Measurements from ENCODE around the gene LY6G6C.

Gene LY6G6C, protein sequence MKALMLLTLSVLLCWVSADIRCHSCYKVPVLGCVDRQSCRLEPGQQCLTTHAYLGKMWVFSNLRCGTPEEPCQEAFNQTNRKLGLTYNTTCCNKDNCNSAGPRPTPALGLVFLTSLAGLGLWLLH

DNA sequence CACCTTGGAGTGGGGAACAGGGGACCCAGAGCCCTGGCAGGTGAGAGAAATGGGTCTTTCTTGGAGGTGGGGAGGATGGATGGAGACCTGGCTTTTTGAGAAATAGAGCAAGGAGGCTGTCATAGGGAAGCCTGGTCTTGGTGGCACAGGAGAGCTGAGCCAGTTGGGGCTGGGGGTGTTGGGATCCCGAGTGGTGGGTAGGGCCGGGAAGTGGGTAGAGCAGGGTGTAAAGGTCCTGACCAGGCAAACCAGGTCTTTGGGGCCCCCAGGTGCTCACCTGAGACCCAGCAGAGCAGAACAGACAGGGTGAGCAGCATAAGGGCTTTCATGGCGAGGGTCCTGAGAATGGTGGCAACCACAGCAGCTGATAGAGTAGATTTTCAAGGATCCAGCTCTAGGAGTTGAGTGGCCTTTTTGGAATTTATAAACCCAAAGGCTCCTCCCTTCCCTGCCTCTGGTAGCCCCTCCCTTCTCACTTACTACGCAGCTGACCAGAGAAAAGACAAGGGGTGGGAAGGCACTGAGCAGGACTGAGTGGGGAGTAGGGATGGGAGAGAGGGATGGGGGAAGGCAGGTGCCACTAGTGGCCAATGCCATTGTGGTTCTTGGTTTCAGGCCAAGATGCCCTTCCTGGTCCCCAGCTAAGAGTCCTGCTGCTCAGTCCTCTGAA is at the start of gene LY6G6C:
Gene LY6G6C (minus strand): TSS at position 396 of the 670 bp plus-strand sequence. CDS start 67 bp downstream, at position 329.
- no peak for DNase-seq (ENCODE audit: low spot score)

- no peak for DNase-seq (ENCODE audit: low spot score)
These were observed 49.3 kb upstream of the LY6G6C start for GRCh38 chr6:31770860-31771259.

DNA sequence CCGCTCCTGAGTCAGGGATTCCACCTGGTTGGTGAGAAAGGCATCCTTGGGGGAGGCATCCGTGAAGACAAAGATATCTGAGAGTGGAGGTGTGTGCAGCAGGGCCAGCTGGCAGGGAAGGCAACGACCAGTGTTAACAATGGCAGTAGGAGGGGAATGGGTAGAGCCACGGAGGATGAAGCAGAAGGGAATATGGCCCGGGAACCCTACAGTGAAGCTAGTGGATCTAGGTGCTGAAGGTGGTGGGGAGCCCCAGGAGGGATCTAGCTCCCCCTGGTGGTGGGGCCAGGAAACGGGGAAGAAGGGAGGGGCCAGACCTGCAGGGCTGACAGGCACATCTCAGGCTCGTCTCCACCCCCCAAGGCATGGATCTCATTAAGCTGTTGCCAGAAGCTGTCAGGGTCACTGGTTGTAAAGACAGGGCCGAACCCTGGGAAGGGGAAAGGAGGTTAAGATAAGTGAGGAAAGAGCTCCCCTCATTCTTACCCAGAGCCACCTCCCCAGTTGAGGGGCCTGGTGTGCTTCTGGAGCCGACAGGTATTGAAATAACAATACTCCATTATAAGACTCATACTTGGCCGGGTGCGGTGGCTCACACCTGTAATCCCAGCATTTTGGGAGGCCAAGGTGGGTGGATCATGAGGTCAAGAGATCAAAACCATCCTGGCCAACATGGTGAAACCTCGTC is 48.3 kb upstream of the LY6G6C start:
- peak; percentile 69 for DNase-seq (ENCODE audit: low spot score)

DNA sequence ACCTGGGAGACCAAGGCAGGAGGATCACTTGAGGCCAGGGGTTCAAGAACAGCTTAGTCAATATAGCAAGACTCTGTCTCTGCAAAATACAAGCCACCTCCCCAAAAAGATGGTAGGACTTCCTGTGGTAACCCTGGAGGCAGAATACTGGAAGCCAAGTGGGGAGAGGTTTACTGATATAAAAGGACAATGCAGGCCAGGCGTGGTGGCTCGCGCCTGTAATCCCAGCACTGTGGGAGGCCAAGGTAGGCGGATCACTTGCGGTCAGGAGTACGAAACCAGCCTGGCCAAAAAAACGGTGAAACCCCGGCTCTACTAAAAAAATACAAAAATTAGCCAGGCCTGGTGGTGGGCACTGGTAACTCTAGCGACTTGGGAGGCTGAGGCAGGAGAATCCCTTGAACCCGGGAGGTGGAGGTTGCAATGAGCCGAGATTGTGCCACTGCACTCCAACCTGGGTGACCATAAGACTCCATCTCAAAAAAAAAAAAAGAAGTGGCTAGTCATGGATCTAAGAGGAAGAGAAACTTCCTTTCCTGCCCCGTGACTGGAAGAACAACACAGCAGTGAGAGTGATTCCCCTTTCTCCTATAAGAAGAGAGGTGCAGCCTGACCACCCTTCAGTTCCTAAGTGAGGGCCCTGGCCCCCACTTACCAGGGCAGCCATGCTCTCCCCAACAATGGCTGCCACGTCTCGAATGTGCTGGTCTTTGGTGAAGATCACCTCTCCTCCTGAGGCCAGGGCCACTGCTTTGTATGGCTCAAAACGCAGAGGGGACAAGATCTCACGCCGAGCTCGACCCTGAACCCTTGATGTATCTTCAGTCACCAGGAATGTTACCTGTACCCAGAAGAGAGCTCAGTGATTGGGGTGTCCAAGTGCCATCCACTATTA is 47.1 kb upstream of the LY6G6C start:
- no peak for DNase-seq (ENCODE audit: low spot score)

- DNase-seq (ENCODE audit: low spot score) = no peak
These were observed 45.6 kb upstream of the LY6G6C start for GRCh38 chr6:31767096-31767645.

GRCh38 chr6:31765910-31766794 is 44.6 kb upstream of the LY6G6C start:
- no peak for DNase-seq (ENCODE audit: low spot score)

DNA sequence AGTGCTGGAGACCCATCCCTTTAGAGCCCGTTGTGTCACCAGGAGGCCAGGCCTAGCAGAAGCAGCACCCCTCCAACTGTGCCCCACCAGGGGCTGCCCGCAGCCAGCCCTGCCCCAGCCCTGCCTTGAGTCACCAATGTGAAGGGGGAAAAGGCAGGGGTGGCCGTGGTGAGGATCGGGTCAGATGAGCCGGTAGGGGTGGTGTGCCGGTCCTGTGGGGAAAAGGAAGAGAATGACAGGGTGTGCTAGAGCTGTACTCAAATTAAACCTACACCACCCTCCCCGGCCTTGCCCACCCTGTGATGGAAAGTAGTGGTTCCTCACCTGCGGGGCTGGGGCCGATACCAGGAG is 44.0 kb upstream of the LY6G6C start:
- DNase-seq (ENCODE audit: low spot score) = no peak

DNA sequence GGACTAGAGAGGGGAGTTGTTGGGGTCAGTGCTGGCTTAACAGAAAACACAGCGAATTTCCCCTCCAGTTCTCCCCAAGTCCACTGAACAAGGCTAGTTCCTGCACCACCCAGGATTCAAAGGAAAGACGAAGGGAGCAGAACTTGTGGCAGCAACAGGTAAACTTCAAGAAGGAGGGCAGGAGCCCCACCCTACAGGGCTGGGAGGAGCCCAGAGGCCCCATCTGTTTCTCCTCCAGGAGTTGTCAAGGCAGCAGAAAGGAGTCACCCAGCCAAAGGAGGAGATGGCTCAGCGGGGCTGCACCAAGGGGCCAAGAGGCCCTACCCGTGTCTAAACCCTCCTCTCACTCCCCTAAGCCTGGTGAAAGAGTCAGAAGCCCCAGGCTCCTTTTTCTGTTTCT is 42.7 kb upstream of the LY6G6C start:
- DNase-seq (ENCODE audit: low spot score) = no peak

- DNase-seq (ENCODE audit: low spot score) = peak; percentile 71
These were observed 42.0 kb upstream of the LY6G6C start for GRCh38 chr6:31763619-31763940.

- no peak for DNase-seq (ENCODE audit: low spot score)
These were observed 41.5 kb upstream of the LY6G6C start for GRCh38 chr6:31762878-31763618.

DNA sequence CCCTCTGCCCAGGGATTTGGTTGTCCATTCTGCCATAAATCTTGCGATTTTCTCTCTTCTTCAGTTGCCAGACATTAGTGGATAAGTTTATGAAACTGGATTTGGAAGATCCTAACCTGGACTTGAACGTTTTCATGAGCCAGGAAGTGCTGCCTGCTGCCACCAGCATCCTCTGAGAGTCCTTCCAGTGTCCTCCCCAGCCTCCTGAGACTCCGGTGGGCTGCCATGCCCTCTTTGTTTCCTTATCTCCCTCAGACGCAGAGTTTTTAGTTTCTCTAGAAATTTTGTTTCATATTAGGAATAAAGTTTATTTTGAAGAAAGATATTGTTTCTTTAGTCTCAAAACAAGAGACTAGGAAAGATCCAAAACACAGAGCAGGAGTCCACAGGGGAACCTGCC is 40.8 kb upstream of the LY6G6C start, which contains the start of gene SAPCD1:
Gene SAPCD1 (plus strand): TSS at position 301 of the 400 bp plus-strand sequence. CDS start 399 bp downstream, outside the sequence.
- DNase-seq (ENCODE audit: low spot score) = no peak

- no peak for DNase-seq (ENCODE audit: low spot score)
These were observed 39.8 kb upstream of the LY6G6C start for GRCh38 chr6:31761343-31761742.

DNA sequence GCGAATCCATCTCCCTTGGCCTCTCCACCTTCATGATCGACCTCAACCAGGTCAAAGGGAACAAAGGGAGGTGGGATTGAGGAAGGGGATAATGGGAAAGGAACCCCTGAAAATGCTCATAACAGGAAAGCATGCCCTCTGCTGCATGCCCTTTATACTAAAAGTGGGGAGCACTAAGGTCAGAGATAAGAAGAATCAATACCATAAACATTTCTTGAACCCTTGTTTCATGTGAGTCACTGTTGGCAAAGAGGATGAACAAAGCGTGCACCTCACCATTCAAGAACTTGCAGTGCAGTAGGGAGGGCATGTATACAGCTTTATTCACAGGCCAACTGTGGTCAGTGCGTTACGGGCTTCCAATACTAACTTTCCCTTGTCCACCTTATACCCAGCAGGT is 39.2 kb upstream of the LY6G6C start:
- DNase-seq (ENCODE audit: low spot score) = no peak

DNA sequence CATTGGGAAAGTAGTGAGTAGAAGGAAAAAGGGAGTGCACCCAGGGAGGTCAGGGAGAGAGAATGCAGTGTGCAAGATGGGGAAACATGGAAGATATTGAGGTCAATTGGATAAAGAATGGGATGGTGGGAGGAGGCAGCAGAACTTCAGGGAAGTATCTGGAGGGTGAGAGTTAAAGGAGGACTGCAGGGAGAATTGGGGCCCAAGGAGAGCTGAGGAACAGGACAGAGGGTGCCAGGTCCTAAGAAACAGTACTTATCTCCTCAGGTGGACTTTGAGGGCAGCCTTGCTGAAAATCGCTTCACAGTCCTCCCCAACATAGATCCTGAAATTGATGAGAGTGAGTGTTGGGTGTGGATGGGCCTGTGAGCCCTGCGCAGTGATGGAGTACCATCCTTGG is 36.7 kb upstream of the LY6G6C start:
- no peak for DNase-seq (ENCODE audit: low spot score)

DNA sequence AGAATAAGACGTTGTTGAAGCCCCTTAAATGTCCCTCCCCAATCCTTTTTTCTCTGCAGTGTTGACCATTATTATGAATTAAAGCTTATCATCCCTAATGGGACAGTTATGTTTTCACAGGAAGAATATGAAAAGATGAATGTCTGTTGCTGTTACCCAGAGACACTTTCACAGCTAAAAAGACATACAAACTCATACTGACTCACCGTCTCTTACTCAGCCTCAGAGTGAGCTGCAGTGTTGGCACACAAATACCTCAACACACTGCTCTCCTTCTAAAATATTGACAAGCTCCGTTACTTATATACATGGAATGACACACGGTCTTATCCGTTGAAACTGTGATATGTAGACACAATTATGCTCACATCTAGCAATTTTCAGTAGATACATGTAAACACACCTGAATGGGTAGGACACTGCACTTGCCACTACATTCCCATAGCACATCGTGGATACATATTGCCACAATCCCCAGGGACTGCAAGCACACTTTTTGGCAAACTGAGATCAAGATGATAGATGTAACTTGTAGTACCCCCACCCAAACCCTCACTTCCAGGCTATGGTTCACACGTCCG is 31.3 kb upstream of the LY6G6C start:
- DNase-seq (ENCODE audit: low spot score) = no peak

DNA sequence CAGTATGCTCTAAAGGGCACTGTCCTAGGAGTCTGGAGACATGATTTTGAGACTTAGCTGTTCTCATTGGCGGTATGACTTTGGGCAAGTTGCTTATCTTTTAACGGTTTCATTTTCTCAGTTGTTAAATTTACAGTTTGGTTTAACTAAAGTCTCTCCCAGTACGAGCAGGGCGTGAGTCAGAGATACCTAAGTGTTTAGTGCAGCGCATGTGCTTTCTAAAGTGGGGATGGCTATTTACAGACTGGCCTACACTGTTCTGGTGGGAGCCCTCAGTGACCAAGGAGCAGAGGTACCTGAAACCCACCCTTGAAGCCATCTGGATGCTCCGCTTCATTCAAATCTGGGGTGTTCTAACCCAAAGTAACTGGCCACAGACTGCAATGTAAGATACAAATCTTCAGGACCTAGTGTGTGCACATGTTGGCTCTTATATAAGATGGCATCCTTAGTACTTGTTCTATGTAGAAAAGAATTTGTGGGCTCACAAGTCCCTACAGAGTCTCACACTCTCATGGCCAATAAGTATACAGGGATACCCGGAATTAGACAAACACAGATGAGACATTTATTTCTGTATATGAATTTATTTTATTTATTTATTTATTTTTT is 29.0 kb upstream of the LY6G6C start:
- no peak for DNase-seq (ENCODE audit: low spot score)

GRCh38 chr6:31749301-31750036 is 27.9 kb upstream of the LY6G6C start:
- DNase-seq (ENCODE audit: low spot score) = no peak

- no peak for DNase-seq (ENCODE audit: low spot score)
These were observed 22.9 kb upstream of the LY6G6C start for GRCh38 chr6:31744422-31744821.

DNA sequence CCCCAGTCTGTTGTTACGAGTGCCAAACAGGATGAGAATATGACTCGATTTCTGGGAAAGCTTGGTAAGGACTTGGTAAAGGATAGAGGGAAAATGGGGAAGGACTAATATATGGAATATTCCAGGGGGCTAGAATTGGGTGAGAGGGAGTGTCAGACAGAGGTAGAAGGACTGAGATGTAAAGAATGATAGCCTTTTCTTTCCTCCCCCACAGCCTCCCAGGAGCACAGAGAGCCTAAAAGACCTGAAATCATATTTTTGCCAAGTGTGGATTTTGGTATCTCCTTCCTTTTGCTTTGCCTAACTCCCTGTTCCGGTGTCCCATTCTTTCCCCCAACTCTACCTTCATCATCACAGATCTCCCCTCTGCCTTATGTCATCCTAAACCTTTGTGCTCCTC is 21.3 kb upstream of the LY6G6C start:
- no peak for DNase-seq (ENCODE audit: low spot score)

All from SW480 (cell line).